Naive thymus-derived CD8-positive, alpha-beta T cell (primary cell): ENCODE results near the gene CXCL17. TPM values are rescaled to one million over a fixed set of nuclear protein-coding genes. Genes with fewer than 3 reads are reported as not detected.
"Not testable (repeated sequence)": the region's sequence is repeated elsewhere in the genome, so short reads cannot be mapped to it uniquely, and the experiment has no call there.

ENCODE experiments used
- ATAC-seq, 2 donors: fragments of 150-1000 bp; cut with Tn5 transposase in 1 of 2; sonication (Bioruptor Pico), chemical (Tn5 transposase) in 1 of 2; 1 replicate in 1 of 2; 2 replicates in 1 of 2; pipeline ENCODE4 v1.10.0; 2021; ENCODE audit warnings: mild to moderate bottlenecking in 2 of 2, moderate library complexity in 2 of 2
- POLR2A ChIA-PET: fragments of 350-600 bp; sonication (Branson Sonifier 250); formaldehyde crosslinking; loops from one replicate; lab custom pipeline; 2021; ENCODE audit warnings: antibody characterized with exemption; lab: Charles Lee
- DNase-seq, 10 donors: peaks; one replicate each; pipeline versions ENCODE4 v3.0.0 to v3.0.0-alpha.2; 2020 to 2022
- H3K27ac Mint-ChIP-seq, 10 donors: one replicate each; pipeline ENCODE4 v1.8.0; 2020 to 2022; ENCODE audit warnings: mild to moderate bottlenecking in 10 of 10, mixed read lengths in 10 of 10, moderate library complexity in 4 of 10, inconsistent platforms in 1 of 10
- H3K27me3 Mint-ChIP-seq, 5 donors: one replicate each; pipeline ENCODE4 v1.8.0; 2021 to 2022; ENCODE audit warnings: mixed read lengths in 5 of 5
- H3K36me3 Mint-ChIP-seq, 3 donors: one replicate each; pipeline ENCODE4 v1.8.0; 2020 to 2022; ENCODE audit warnings: mixed read lengths in 3 of 3, mild to moderate bottlenecking in 2 of 3, inconsistent platforms in 1 of 3
- H3K4me1 Mint-ChIP-seq, 4 donors: one replicate each; pipeline ENCODE4 v1.8.0; 2021 to 2022; ENCODE audit warnings: mixed read lengths in 4 of 4
- H3K4me3 Mint-ChIP-seq, 10 donors: one replicate each; pipeline ENCODE4 v1.8.0; 2020 to 2022; ENCODE audit warnings: mild to moderate bottlenecking in 10 of 10, mixed read lengths in 10 of 10, moderate library complexity in 6 of 10, inconsistent platforms in 1 of 10
- H3K9me3 Mint-ChIP-seq, 9 donors: one replicate each; pipeline ENCODE4 v1.8.0; 2020 to 2022; ENCODE audit warnings: mixed read lengths in 9 of 9, mild to moderate bottlenecking in 3 of 9, inconsistent platforms in 1 of 9, moderate library complexity in 1 of 9
- polyA plus RNA-seq, 3 donors: library from polyadenylated mRNA; unstranded; fragments of 300-500 nt; fragmentation: Illumina TruSeq; gene quantifications; one replicate each; pipeline ENCODE4 v1.2.3, GENCODE V29; 2021
- total RNA-seq, 8 experiments: library from RNA in 2 of 8; stranded (reverse) in 2 of 8; gene quantifications; one replicate each; pipeline ENCODE4 v1.2.3 and lab custom pipeline; 2021 to 2026

CXCL17 gene
- not detected for total RNA-seq
- not detected for polyA plus RNA-seq
- 0 reads per million in 6 experiments for total RNA-seq (lab: John Stamatoyannopoulos, UW)

DNA sequence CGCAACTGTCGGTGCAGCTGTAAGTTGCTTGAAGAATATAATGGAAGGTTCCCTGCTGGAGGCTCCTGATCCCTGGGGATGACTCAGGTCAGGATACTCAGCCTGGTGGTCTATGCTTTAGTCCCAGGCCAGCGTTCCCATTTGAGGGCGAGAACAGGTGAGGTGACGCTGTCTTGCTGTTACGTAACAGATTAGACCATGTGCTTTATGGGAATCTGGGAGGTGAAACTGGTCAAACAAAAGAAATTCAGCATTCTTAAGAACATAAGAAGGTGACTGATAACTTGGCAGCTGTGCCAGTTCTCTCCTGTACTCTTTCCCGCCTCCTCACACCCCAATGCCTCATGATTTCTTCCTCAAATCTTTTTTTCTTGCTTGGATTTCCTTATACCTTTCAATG lies at the start of gene CXCL17:
CXCL17 (minus strand) TSS at position 114 of the 400 bp plus-strand sequence. CDS start 114 bp downstream, outside the sequence.
- ATAC-seq: no peak
- peaks cover 22 to 29% (median 24%) of the 10 kb centered on the region in 4 donors for H3K4me1 Mint-ChIP-seq
- no peaks in the 10 kb centered on the region for H3K36me3 Mint-ChIP-seq
- H3K4me3 Mint-ChIP-seq: no peak within 1 kb of the TSS
- DNase-seq: no peak
- H3K9me3 Mint-ChIP-seq: no peaks in the 10 kb centered on the region
- H3K27me3 Mint-ChIP-seq: peaks cover 0 to 1% (median 0%) of the 10 kb centered on the region in 5 donors
- peak within 1 kb of the TSS in 4 of 10 donors; percentile 22 to 79 (median 50) for H3K27ac Mint-ChIP-seq
- POLR2A ChIA-PET: interaction anchor here (0.6 kb wide), 1 partner anchor 121 kb away, joined by 4 read pairs; no protein-coding TSS in a partner anchor

DNA sequence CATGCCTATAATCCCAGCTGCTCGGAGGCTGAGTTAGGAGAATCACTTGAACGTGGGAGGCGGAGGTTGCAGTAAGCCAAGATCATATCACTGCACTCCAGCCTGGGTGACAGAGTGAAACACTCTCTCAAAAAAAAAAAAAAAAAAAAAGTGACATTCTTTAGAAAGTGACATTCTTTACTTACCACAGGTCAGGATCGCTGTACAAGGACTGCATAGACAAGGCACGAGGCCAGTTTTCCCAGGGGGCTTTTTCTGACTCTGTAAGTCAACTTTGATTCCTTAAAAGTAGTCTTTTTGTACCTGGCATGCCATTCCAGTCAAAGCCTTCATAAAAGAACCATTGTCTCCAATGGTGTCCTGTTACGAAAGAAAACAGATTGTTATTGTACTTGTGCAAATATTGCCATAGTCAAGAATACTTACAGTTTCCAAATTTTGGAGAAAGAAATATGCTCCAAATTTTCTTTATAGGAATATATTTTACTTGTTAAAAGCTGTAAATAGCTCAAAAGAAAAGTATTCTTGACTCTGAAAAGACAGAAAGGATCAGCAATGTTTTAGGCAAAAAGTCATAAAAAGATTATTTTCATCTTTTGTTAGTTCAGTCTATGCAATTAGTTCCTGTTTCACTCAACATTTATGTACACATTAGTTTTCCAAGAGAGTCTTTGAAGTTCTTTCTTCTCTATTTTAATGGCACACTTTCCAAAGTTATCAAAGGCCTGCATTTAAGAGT lies 46.2 kb upstream of the CXCL17 start:
- H3K36me3 Mint-ChIP-seq: no peaks in the 10 kb centered on the region
- ATAC-seq: no peak

GRCh38 chr19:42487798-42488178 lies 45.0 kb upstream of the CXCL17 start:
- H3K27me3 Mint-ChIP-seq: no peaks in the 10 kb centered on the region
- H3K4me3 Mint-ChIP-seq: no peak overlapping the region
- H3K27ac Mint-ChIP-seq: no peak overlapping the region
- H3K4me1 Mint-ChIP-seq: peaks cover 0 to 2% (median 0%) of the 10 kb centered on the region in 4 donors
- no peak for ATAC-seq
- no peak for DNase-seq
- no peaks in the 10 kb centered on the region for H3K9me3 Mint-ChIP-seq
- POLR2A ChIA-PET: no interaction called here
- no peaks in the 10 kb centered on the region for H3K36me3 Mint-ChIP-seq

More for the DNA sequence above, 46.2 kb upstream of the CXCL17 start:
- H3K27ac Mint-ChIP-seq: no peak overlapping the region
- no peak for DNase-seq
- H3K27me3 Mint-ChIP-seq: no peaks in the 10 kb centered on the region
- POLR2A ChIA-PET: no interaction called here
- H3K9me3 Mint-ChIP-seq: no peaks in the 10 kb centered on the region
- H3K4me1 Mint-ChIP-seq: no peaks in the 10 kb centered on the region
- H3K4me3 Mint-ChIP-seq: no peak overlapping the region

- no peaks in the 10 kb centered on the region for H3K9me3 Mint-ChIP-seq
- no peaks in the 10 kb centered on the region for H3K36me3 Mint-ChIP-seq
- DNase-seq (no peak), ATAC-seq (no peak)
- no peak overlapping the region for H3K4me3 Mint-ChIP-seq
- H3K27me3 Mint-ChIP-seq: no peaks in the 10 kb centered on the region
- POLR2A ChIA-PET: no interaction called here
- peaks cover 0 to 2% (median 0%) of the 10 kb centered on the region in 4 donors for H3K4me1 Mint-ChIP-seq
- peak overlapping the region in 1 of 10 donors; percentile 37 for H3K27ac Mint-ChIP-seq
Measured at GRCh38 chr19:42487032-42487797, 44.5 kb upstream of the CXCL17 start.

DNA sequence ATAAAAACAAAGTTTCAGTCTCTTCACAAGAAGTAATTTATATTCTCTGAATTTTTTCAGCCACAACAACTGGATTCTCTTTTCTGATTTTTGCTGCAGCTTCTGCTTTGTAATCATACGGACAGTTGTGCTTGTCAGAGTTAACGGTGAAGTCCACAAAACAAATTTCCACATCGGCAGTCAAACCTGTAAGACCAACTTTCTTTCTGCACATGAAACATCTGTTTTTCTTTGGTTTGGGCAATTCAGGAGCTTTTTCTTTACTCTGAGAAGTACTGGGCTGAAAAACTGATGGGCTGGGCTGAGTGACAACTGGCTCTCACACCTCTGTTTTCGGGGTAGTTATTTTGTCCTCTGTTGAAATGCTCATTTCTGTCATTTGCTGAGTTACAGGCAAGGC lies 42.3 kb upstream of the CXCL17 start:
- ATAC-seq, H3K27me3 Mint-ChIP-seq, POLR2A ChIA-PET, H3K36me3 Mint-ChIP-seq, H3K27ac Mint-ChIP-seq, H3K4me3 Mint-ChIP-seq, DNase-seq, H3K9me3 Mint-ChIP-seq: not testable (repeated sequence)
- H3K4me1 Mint-ChIP-seq: peaks cover 10 to 18% (median 13%) of the 10 kb centered on the region in 4 donors

DNA sequence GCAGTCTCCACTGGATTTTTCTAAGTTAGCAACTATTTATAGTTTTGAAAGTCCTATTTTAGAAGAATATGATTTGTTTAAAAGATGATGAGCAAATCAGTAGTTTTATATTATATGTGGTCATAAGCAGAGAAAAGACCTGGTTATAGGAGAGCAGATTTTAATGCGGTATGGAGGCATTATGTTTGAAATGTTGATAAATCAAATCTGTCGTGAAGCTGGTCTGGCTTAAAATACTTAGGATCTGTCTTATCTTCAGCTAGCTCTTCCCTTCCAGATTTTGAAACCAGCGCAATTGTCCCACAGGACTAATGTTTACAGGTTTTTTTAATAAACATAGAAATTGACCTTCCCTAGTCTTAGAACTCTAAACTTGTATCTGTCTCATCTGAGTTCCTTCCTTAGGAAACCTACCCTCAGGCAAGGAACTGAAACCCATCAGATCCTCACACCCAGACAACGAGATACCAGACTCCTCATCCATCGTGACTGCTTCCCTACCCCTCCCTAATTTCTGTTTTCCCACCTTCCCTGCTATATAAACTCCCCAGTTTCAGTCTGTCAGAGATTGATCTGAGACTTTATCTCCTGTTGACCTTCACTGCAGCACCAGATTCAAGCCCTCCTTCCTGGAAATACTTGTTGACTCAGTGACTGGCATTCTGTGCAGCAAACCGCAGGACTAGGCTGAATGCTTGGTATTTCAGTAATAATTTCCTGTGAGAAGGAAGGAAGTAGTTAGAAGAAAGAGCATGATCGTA lies 37.8 kb upstream of the CXCL17 start:
- POLR2A ChIA-PET: no interaction called here
- peak overlapping the region in 9 of 10 donors; percentile 20 to 81 (median 53) for H3K27ac Mint-ChIP-seq
- DNase-seq (peak in 1 of 10 donors; percentile 3), ATAC-seq (no peak)
- H3K9me3 Mint-ChIP-seq: no peaks in the 10 kb centered on the region
- no peaks in the 10 kb centered on the region for H3K27me3 Mint-ChIP-seq
- peak overlapping the region; percentile 8 to 69 (median 50) for H3K4me3 Mint-ChIP-seq
- no peaks in the 10 kb centered on the region for H3K36me3 Mint-ChIP-seq
- peaks cover 10 to 18% (median 13%) of the 10 kb centered on the region in 4 donors for H3K4me1 Mint-ChIP-seq

DNA sequence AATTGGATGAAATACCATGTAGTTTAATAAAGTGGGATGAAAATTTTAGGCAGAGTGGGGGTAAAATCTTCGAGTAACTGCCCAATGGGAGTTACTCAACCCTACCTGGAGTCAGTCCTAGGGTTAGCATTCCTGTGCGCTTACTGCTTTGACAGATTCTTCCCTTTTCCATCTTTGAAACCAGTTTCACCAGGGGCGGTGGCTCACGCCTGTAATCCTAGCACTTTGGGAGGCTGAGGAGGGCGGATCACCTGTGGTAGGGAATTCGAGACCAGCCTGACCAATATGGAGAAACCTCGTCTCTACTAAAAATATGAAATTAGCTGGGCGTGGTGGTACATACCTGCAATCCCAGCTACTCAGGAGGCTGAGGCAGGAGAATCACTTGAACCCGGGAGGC lies 37.0 kb upstream of the CXCL17 start:
- Mint-ChIP-seq H3K27me3 (no peaks in the 10 kb centered on the region), H3K36me3 (no peaks in the 10 kb centered on the region), H3K4me3 (no peak overlapping the region), H3K27ac (no peak overlapping the region), H3K4me1 (peaks cover 10 to 18% (median 13%) of the 10 kb centered on the region in 4 donors), H3K9me3 (no peaks in the 10 kb centered on the region)
- POLR2A ChIA-PET: no interaction called here
- DNase-seq (no peak), ATAC-seq (no peak)

GRCh38 chr19:42478765-42479311 lies 36.1 kb upstream of the CXCL17 start:
- POLR2A ChIA-PET: interaction anchor here (0.6 kb wide), 1 partner anchor 1924 kb away, joined by 3 read pairs; no protein-coding TSS in a partner anchor
- H3K4me3 Mint-ChIP-seq: no peak overlapping the region
- ATAC-seq: no peak

DNA sequence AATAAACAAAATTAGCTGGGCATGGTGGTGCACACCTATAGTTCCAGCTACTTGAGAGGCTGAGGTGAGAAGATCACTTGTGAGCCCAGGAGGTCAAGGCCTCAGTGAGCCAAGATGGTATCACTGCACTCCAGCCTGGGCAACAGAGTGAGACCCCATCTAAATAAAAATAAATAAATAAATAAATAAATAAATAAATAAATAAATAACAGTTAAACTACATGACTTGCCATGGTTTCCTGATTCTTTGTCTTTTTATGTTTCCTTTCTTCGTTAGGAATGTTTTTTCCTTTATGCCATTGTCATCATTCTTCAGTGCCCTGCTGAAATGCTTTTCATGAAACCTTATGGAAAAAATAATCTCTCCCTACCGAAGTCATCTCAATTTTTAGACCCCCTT lies 35.2 kb upstream of the CXCL17 start:
- Mint-ChIP-seq H3K9me3 (no peaks in the 10 kb centered on the region), H3K27me3 (peaks cover 0 to 3% (median 0%) of the 10 kb centered on the region in 5 donors), H3K27ac (no peak overlapping the region), H3K4me1 (peaks cover 8 to 18% (median 13%) of the 10 kb centered on the region in 4 donors), H3K4me3 (no peak overlapping the region), H3K36me3 (no peaks in the 10 kb centered on the region)
- POLR2A ChIA-PET: no interaction called here
- DNase-seq: no peak
- ATAC-seq: no peak

More at GRCh38 chr19:42478765-42479311, 36.1 kb upstream of the CXCL17 start:
- no peak for DNase-seq
- Mint-ChIP-seq H3K27ac (peak overlapping the region in 2 of 10 donors; percentile 36 to 58), H3K9me3 (no peaks in the 10 kb centered on the region), H3K4me1 (peaks cover 10 to 18% (median 13%) of the 10 kb centered on the region in 4 donors), H3K36me3 (no peaks in the 10 kb centered on the region), H3K27me3 (no peaks in the 10 kb centered on the region)

DNA sequence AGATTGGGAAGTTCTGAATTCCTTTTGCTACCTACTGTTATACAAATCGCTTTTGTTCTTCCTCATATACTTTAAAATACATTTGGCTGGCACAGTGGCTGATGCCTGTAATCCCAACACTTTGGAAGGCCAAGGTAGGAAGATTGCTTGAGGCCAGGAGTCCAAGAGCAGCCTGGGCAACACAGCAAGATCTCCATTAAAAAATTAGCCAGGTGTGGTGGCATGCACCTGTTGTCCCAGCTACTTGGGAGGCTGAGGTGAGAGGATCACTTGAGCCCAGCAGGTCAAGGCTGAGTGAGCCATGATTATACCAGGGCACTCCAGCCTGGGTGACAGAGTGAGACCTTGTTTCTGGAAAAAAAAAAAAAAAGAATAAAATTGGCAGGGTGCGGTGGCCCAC lies 34.4 kb upstream of the CXCL17 start:
- Mint-ChIP-seq H3K27me3 (peaks cover 0 to 9% (median 0%) of the 10 kb centered on the region in 5 donors), H3K9me3 (no peaks in the 10 kb centered on the region), H3K4me3 (no peak overlapping the region), H3K4me1 (peaks cover 8 to 18% (median 13%) of the 10 kb centered on the region in 4 donors), H3K36me3 (no peaks in the 10 kb centered on the region), H3K27ac (no peak overlapping the region)
- DNase-seq (no peak), ATAC-seq (no peak)
- POLR2A ChIA-PET: no interaction called here

DNA sequence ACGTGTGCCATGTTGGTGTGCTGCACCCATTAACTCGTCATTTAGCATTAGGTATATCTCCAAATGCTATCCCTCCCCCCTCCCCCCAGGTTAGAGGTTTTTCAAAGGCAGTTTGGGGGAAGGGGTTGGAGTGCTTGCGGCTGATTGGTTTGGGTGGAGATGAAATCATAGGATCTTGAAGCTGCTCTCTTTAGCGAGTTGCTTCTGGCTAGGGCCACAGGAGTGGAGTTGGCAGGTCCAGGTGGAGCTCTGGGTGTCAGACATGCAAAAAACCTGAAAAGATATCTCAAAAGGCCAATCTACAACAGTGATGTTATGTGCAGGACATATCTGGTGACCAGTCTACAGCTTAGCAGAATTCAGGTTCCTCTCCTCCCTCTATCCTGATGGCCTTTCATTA lies 32.6 kb upstream of the CXCL17 start:
- peaks cover 0 to 9% (median 0%) of the 10 kb centered on the region in 5 donors for H3K27me3 Mint-ChIP-seq
- no peak overlapping the region for H3K4me3 Mint-ChIP-seq
- peaks cover 0 to 4% (median under 1%) of the 10 kb centered on the region in 4 donors for H3K4me1 Mint-ChIP-seq
- peak overlapping the region in 1 of 10 donors; percentile 39 for H3K27ac Mint-ChIP-seq
- DNase-seq (no peak), ATAC-seq (no peak)
- H3K36me3 Mint-ChIP-seq: no peaks in the 10 kb centered on the region
- POLR2A ChIA-PET: no interaction called here
- H3K9me3 Mint-ChIP-seq: no peaks in the 10 kb centered on the region

DNA sequence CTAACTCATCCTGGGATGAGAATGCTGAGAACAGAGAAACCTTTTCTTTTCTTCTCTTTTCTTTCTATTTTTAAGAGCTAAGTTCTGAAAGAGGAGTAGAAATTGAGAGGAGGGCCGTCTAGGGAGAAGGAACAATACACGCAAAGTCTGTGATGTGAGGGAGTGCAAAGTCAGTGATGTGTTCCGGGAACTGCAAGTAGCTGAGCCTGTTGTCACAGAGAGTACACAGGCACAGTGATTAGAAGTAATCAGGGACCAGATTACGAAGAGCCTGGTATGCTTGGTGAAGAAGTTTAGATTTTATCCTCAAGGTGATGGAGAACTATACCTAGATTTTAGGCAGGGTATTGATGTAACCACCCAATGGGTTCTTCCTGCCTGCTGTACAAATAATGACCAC lies 32.0 kb upstream of the CXCL17 start:
- Mint-ChIP-seq H3K4me3 (no peak overlapping the region), H3K4me1 (peaks cover 0 to 3% (median 2%) of the 10 kb centered on the region in 4 donors), H3K27ac (no peak overlapping the region), H3K36me3 (no peaks in the 10 kb centered on the region), H3K27me3 (peaks cover 0 to 9% (median 0%) of the 10 kb centered on the region in 5 donors), H3K9me3 (no peaks in the 10 kb centered on the region)
- no peak for DNase-seq
- POLR2A ChIA-PET: no interaction called here
- no peak for ATAC-seq
